SKM-1 (cell line): ENCODE results near the gene ENKD1.
"Not testable (repeated sequence)": the region's sequence is repeated elsewhere in the genome, so short reads cannot be mapped to it uniquely, and the experiment has no call there.

Experiments
- DNase-seq: peaks from one replicate; lab custom pipeline; 2025; ENCODE audit not compliant: unreplicated experiment; lab: John Stamatoyannopoulos, UW

Gene ENKD1, protein sequence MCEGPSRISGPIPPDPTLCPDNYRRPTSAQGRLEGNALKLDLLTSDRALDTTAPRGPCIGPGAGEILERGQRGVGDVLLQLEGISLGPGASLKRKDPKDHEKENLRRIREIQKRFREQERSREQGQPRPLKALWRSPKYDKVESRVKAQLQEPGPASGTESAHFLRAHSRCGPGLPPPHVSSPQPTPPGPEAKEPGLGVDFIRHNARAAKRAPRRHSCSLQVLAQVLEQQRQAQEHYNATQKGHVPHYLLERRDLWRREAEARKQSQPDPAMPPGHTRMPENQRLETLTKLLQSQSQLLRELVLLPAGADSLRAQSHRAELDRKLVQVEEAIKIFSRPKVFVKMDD

DNA sequence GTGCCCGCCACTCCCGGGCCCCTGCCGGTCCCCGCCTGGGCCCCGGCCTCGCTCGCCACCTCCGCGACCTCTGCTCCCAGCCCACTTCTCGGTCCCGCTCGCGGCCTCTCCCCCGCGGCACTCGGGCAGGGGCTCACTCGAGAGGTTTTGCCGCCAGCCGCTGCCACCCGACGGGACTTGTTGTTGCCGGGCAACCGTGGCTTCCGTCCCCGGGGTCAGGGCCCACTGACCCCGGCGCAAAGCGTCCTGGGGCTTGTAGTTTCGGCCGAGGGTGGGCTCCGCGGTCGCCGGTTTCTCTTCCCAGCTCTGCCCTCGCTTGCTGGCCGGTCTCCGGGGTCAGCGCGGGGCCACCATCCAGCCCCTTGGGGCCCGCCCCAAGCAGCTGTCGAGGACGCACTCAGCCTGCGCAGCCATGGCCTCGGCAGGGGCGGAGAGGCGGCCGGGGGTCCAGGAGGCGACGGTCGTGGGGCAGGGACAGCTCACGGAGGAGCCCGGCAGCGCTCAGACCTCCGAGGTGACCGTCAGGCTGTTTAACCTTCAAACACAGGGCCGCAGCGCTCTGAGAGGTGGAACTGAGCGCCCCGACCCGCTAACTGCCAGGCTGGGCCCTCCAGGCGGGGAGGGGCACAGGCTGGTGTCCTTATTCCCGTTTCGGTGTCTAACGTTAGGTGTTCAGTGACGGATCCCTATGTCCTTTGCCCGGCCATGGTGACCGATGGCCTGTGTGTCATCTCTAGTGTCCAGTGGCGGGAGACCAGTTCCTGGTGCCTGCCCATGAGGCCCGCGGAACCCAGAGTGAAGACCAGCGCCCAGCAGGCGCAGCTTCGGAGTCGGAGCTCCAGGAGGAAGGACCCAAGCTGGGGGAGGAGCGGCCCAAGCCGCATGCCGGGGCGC is at the start of gene ENKD1, which contains the start of gene C16orf86:
TSS of gene ENKD1 (minus strand) at position 192 of the 894 bp plus-strand sequence. CDS start 308 bp downstream, outside the sequence.
TSS of gene C16orf86 (plus strand) at position 256 of the 894 bp plus-strand sequence. CDS start at position 413, 157 bp downstream.
- peak; percentile 49 for DNase-seq

DNA sequence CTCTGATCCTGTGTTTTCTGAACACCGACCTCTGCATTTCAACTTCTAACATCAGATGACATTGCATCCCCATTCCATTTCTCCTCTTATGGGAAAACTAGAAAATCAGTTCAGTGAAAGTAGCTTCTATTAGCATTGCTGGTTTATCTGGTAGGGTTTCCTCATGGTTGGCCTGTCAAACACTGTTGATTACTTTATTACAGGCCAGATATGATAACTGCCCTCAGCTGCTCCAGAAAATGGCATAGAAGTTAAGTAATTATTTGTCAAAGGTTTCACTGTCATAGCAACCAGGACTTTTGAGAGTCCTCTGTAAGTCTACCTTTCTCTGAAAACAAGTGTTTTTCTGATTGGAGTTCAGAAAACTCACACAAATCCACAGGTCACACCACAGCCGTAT is 49.5 kb upstream of the ENKD1 start:
- no peak for DNase-seq

DNA sequence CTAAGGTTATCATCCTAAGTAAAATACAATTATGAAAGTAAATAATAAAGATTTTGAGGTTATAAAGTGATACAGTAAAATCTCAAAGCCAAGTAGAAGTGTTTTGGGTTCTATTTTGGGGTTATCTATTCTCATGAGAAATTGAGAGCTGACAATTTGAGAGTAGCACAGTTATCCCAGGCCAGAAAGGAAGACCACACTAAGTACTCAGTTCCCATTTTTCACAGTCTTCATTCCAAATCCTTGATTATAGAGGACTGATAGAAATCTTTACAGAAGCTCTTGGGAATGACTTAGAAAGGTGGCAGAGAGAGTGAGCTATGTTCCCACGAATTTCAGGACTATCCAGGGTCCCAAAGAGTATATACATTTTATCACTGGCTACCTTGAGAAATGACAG is 48.0 kb upstream of the ENKD1 start:
- DNase-seq, result no peak

DNA sequence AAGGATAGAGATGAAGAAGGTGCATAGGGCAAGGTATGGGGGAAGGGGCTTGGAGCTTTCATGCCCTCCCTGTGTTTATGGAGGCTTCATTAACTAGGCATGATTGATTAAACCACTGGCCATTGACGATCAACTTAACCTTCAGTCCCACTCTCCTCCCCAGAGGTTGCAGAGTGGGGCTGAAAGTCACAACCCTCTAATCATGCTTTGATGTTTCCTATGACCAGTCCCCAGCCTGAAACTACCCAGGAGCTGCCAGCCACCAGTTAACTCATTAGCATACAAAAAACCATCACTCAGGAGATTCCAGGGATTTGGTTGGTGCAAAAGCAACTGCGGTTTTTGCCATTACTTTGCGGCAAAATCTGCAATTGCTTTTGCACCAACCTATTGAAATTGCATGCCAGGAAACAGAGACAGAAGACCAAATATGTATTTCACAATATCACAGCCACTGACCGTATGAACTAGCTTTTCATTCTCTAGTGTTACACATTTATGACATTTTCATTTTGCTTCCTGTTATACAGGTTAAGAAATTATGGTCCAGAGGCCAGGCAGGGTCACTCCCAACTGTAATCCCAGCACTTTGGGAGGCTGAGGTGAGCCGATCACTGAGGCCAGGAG is 47.2 kb upstream of the ENKD1 start:
- DNase-seq, result peak; percentile 37

DNA sequence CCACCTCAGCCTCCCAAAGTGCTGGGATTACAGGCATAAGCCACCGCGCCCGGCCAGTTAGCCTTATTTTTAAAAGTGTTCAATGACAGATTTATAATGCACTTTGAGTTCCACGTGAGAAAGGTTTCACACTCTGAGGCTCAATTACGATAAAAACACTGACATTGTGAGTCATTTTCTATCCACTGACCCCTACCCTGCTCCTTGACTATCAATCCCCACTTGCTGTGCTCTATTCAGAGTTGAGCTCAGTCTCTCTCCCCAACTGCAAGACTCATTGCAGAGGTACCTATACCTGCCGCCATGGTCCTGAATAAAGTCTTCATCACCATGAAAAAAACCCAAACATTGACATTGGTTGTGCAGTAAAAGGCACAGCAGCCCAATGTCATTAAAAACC is 44.1 kb upstream of the ENKD1 start:
- no peak for DNase-seq

DNA sequence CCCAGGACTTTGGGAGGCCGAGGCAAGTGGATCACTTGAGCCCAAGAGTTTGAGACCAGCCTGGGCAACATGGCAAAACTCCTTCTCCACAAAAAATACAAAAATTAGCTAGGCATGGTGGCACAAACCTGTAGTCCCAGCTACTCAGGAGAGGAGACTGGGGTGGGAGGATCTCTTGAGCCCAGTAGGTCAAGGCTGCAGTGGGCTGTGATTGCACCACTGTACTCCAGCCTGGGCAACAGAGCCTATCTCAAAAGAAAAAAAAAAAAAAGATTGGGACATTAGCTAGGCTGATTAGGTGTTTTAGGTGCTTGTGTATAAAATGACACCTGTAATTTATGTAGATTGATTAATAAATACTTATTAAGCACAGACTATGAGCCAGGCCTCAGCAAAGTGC is 42.5 kb upstream of the ENKD1 start:
- no peak for DNase-seq

DNA sequence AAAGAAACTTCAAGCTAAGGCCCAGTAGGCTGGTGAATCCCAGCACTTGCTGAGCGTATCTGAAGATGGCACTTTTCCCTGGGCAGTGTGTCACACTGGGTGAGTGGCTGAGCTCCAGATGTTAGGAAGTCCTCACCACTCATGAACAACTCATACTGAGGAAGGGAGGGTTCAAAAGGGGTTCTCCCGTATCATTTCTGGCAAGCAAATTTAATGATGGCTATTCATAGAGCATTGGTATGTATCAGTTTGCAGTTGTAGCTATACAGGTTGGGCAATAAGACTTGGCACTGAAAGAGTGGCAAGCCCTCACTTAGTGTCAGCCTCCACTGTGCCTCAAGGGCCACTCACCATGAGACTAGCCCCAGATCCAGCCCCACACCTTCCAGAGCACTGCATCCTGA is 41.8 kb upstream of the ENKD1 start:
- DNase-seq, result no peak

DNA sequence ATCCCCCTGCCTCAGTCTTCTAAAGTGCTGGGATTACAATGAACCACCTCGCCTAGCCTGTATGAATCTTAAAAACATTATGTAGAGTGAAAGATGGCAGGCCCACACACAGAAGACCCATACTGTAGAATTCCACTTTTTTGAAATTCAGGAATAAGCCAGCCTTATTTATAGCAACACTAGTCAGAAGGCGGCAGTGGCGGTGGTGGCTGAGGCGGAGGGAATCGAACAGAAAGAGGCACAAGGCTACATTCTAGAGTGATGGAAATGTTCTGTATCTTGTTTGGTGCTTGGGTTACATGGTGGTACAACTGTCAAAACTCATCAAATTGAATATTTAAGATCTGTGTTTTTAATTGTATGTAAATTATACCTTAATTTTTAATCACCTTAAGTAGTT is 41.2 kb upstream of the ENKD1 start:
- no peak for DNase-seq

DNA sequence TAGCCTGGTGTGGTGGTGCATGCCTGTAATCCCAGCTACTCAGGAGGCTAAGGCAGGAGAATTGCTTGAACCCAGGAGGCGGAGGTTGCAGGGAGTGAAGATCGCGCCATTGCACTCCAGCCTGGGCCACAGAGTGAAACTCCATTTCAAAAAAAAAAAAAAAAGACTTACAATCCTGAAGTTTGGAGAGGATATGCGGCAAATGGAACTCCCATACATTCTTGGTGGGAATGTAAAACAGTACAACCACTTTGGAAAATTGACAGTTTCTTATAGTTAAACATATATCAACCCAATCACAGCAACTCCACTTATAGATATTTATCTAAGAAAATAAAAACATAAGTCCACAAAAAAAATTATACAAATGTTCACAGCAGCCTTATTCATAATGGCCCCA is 40.7 kb upstream of the ENKD1 start:
- no peak for DNase-seq

DNA sequence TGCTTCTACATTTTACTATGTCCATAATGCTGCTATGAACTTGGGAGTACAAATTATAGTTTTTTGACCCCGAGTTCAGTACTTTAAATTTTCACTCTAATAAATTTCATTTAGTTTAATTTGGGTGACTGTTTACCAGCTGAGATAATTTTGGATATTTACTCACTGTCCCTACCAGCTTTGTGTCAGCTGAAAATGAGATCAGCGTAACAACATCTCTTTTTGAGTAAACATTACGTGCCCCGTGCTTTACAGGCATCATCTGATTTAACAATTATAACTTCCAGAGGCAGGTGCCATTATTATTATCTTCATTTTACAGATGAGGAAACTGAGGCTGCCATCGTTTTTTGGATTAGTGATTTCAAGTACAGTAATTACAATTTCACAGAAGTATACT is 37.6 kb upstream of the ENKD1 start:
- no peak for DNase-seq

DNA sequence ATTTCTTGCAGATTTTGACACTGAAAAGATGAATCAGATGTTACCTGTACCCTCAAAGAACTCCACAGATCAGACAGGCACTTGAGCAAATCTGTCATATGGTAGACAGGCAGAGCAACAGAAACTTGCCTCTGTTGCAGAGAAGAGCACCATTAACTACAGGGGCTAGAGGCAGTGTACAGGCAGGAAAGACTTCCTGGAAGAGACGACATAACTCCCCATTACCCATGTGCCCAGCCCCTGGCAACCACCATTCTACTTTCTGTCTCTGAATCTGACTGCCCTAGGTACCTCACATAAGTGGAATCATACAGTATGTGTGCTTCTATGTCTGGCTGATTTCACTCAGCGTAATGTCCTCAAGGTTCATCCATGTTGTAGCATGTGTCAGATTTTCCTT is 37.1 kb upstream of the ENKD1 start:
- DNase-seq, result no peak

DNA sequence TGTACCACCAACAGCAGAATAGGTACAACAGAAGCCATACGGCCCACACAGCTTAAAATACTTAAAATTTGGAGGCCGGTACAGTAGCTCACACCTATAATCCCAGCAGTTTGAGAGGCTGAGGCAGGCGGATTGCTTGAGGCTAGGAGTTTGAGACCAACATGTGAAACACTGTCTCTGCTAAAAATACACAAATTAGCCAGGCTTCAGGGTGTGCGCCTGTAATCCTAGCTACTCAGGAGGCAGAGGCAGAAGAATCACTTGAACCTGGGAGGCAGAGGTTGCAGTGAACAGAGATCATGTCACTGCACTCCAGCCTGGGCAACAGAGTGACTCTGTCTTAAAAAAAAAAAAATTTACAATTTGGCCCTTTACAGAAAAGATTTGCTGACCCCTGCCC is 35.6 kb upstream of the ENKD1 start:
- DNase-seq, result no peak

DNA sequence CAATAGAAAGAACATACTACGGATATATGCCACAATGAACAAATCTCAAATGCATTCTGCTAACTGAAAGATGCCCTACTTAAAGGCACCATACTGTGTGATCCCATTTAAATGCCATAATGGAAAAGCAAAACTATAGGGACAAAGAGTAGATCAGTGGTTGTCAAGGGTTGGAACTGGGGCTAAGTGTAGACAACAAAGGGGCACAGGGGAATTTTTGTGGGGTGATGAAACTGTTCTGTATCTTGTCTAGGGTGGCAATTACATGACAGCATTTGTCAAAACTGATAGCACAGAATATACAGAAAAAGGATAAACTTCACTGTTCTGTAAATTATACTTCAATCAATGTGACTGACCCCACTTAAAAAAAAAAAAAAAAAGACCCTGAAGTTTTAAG is 34.9 kb upstream of the ENKD1 start:
- no peak for DNase-seq

DNA sequence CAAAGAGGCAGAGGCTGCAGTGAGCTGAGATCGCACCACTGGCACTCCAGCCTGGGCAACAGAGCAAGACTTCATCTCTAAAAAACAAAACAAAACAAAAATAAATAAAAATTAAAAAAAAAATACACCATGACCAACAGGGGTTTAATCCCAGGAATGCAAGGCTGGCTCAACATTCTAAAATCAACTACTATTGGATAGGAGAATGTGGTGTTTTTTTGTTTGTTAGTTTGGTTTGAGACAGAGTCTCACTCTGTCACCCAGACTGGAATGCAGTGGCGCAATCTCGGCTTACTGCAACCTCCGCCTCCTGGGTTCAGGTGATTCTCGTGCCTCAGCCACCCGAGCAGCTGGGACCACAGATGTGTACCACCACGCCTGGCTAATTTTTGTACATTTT is 32.7 kb upstream of the ENKD1 start:
- DNase-seq, result no peak

DNA sequence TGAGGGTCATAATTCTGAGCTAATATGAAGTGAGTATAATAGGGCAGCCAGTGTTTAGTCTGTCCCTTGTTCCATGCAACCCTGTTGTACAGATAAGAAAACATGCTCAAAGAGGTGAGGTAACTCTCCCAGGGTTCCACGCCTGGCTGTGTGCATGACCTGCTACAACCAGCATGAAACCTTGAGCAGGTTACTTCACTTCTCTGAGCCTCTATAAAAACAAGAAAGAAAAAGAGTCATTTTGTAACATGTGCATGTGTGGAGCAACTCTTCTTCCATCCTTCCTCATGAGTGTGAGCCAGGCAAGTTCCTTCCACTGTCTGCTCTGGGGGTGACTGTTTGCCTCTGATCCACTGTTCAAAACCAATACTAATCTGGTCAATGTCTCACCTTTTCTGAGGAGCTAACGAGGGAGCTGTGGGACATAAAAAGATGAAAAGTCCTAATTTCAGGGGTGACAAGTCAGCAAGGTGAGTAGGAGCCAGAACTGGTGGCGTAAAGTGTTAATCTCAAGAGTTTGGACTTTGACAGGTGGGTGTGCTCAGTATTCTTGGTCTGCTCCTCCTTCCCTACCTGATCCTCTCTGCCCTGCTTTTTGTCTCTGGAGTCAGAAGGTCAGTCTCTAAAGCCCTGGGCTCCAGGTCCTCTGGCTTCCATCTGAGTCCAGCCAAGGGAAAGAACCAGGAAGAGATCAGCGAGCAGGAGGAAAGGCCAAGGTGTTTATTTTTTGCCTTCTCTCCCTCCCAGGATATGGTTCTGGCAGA is 31.1 kb upstream of the ENKD1 start:
- DNase-seq, result peak; percentile 84

DNA sequence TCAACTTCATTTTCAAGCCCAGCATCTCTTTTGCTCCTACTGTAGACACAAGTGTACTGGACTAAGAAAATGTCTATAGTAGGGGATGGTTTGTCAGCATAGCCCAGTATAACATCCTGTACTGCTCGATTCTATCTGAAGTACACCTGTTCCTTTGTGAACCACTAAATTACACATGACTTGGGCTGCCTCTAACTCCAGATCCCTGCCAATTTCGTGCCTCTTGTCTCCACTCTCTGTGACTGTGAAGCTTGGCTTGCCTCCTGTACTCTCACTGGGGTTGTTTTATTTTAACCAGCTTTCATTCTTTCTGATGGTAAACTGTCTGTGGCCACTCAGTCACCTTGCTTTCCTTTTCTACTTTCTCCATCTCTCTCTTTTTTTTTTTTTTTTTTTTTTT is 28.1 kb upstream of the ENKD1 start:
- DNase-seq, result no peak

DNA sequence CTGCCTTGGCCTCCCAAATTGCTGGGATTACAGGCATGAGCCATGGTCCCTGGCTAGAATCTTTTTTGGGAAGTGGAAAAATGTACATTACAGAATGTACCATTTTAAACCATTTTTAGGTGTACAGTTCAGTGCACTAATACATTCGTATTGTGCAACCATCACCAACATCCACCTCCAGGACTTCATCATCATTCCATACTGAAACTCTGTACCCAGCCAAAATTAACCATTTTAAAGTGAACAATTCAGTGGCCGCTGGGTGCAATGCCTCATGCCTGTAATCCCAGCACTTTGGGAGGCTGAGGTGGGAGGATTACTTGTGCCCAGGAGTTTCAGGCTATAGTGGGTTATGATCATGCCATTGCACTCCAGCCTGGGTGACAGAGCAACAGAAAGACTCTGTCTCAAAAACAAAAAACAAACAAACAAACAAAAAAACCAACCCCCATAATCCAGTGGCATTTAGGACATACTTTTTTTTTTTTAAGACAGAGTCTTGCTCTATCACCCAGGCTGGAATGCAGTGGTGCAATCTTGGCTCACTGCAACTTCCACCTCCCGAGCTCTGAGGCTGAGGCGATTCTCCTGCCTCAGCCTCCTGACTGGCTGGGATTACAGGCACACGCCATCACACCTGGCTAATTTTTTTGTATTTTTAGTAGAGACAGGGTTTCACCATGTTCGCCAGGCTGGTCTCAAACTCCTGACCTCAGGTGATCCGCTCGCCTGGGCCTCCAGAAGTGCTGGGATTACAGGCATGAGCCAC is 27.2 kb upstream of the ENKD1 start:
- not testable (repeated sequence) for DNase-seq

DNA sequence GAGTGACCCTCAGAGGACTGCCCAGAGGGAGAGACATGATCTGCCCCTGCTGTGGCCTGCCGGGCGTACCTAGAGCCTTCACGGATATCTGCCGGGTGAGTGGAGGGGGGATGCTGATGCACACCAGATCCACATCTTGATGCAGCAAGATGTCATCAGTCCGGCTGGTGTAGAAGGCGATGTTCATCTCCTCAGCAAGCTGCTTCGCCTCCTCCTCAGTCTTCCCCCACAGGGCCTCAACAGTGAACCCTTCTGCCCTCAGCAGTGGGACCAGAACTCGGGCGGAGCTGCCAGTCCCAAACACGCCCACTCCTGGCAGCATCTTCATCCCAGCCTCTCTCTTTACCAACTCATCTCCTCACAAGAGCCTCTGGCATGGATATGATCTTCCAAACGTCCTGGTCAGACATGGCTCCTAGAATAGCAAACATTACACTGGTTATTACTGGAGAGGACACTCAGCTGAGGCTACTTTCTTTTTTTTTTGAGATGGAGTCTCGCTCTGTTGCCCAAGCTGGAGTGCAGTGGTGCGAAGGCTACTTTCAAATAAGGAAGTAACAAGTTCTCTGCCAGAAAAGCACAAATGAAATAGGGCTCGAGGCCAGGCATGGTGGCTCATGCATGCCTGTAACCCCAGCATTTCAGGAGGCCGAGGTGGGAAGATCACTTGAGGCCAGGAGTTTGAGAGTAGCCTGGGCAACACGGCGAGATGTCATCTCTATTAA is 19.0 kb upstream of the ENKD1 start:
- DNase-seq, result no peak

DNA sequence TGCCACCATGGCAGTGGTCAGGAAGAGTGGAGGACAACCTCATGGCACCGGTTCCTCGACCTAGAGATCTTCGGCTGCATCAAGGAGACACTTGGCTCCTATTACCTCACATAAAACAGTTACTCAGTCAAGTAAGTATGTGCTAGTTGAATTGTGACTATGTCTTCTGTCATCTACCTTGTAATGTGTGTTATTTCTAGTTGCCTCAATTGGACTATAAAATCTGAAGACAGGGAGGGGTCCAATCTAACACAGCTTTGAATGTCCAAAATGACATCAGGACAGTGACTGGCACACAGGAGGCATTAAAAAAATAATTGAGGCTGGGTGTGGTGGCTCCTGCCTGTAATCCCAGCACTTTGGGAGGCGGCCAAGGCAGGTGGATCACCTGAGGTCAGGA is 17.2 kb upstream of the ENKD1 start:
- no peak for DNase-seq
